ENCODE results near the gene COX6B1.

DNA sequence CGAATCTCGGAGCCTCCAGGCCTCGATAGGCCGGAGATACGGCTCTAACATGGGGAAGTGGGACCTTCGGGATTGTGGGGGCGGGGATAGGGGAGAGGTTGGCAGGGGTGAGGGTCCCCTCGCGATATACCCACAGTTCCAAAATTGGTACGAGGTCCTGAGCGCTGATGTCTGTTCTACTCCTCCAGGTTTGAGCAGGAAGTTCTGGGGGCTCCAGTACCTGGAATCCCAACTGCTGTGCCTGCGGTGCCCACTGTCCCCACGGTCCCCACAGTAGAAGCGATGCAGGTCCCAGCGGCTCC lies 18.8 kb upstream of the COX6B1 start:
- TF ChIP-seq, protein P1, sequence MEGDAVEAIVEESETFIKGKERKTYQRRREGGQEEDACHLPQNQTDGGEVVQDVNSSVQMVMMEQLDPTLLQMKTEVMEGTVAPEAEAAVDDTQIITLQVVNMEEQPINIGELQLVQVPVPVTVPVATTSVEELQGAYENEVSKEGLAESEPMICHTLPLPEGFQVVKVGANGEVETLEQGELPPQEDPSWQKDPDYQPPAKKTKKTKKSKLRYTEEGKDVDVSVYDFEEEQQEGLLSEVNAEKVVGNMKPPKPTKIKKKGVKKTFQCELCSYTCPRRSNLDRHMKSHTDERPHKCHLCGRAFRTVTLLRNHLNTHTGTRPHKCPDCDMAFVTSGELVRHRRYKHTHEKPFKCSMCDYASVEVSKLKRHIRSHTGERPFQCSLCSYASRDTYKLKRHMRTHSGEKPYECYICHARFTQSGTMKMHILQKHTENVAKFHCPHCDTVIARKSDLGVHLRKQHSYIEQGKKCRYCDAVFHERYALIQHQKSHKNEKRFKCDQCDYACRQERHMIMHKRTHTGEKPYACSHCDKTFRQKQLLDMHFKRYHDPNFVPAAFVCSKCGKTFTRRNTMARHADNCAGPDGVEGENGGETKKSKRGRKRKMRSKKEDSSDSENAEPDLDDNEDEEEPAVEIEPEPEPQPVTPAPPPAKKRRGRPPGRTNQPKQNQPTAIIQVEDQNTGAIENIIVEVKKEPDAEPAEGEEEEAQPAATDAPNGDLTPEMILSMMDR (IDR thresholded peaks at IDR 0.05; ENCODE audit: low read length): no peak
- TF ChIP-seq EZH2phosphoT487 (IDR thresholded peaks at IDR 0.05; ENCODE audit: low read length) (no peak), EZH2 (optimal IDR thresholded peaks at IDR 0.05; ENCODE audit: low read depth, low read length) (no peak)
